HG03439 (cell line): ENCODE measurements around the gene BRPF3.
"Not testable (repeated sequence)": the region's sequence is repeated elsewhere in the genome, so short reads cannot be mapped to it uniquely, and the experiment has no call there.

Experiments used
- ATAC-seq: cut with Tn5 transposase; IDR thresholded peaks from one replicate; pipeline ENCODE4 v1.9.1; 2021; ENCODE audit warnings: mild to moderate bottlenecking, moderate library complexity; ENCODE audit not compliant: unreplicated experiment

BRPF3 gene

GRCh38 chr6:36200154-36200891 lies 3.8 kb downstream of the BRPF3 start:
- ATAC-seq = no peak

GRCh38 chr6:36200998-36201596 lies 4.6 kb downstream of the BRPF3 start:
- no peak for ATAC-seq

GRCh38 chr6:36201612-36202011 lies 5.1 kb downstream of the BRPF3 start:
- ATAC-seq = no peak

GRCh38 chr6:36202101-36202500 lies 5.6 kb downstream of the BRPF3 start:
- no peak for ATAC-seq

DNA sequence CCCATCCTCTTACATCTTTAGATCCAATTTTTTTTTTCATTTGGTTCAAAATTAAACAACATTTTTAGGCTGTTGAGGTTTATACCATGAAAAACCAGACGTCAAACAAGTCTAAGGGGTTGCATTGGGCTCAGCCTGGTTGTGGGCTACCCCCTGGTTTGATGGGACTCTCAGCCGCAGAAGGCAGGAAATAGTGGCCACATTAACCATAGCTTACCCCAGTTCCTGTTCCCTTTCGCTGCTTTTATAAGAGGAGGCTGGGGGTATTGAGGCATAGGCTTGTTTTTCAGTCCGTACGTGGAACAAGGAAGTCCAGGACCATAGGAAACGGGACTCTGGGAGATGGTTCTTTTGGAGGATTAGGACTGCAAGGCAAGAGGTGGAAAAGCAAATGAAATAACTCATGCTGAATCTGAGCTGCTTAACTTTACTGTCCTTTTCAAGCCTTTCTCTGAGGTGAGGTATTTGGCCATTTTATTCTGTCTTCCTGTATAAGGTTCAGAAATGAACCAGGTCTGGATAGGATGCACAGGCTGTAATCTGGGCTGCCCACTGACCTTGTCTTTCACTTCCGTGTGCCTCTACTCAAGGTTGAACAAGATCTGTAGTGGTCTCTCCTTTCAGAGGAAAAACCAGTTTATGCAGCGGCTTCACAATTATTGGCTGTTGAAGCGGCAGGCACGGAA lies 7.7 kb downstream of the BRPF3 start:
- no peak for ATAC-seq

DNA sequence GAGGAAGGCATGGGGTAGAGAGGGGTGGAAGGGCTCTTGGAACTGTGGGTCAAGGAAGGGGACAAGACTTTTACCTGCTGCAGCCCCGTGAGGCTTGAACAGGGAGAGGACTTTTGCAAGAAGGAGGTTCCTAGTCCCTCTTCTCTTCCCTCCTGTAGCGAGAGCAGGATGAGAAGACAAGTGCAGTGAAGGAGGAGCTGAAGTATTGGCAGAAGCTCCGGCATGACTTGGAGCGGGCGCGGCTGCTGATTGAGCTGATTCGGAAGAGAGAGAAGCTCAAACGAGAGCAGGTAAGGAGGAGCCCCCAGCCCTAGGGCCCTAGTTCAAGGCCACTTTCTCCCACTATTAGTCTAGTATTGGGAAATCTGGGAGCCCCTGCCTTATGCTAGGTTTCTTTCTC lies 10.6 kb downstream of the BRPF3 start:
- no peak for ATAC-seq

GRCh38 chr6:36209606-36210005 lies 13.1 kb downstream of the BRPF3 start:
- no peak for ATAC-seq

GRCh38 chr6:36210182-36210581 lies 13.6 kb downstream of the BRPF3 start:
- ATAC-seq = no peak

DNA sequence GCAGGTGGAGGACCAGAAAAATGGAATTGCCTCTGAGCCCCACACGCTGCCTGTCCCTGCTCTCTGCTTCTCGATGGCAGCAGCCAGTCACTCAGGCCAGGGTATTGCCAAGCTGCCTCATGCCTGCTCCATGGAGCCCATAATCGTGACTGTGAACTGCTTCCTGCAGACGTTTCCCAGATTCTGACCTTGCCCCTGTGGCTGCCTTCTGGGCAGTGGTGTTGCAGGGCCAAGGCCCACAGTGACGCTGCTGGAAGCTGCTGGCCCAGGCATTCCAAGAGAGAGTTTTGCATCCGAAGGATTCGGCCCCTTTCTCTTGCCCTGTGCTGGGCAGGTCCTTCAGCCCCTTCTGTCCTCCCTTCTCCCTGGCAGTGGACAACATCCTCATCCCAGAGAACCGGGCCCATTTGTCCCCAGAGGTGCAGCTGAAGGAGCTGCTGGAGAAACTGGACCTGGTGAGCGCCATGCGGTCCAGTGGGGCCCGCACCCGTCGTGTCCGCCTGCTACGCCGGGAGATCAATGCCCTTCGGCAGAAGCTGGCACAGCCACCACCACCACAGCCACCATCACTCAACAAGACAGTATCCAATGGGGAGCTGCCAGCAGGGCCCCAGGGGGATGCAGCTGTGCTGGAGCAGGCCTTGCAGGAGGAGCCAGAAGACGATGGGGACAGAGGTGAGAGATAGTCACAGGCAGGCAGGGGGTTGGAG lies 14.5 kb downstream of the BRPF3 start:
- no peak for ATAC-seq

DNA sequence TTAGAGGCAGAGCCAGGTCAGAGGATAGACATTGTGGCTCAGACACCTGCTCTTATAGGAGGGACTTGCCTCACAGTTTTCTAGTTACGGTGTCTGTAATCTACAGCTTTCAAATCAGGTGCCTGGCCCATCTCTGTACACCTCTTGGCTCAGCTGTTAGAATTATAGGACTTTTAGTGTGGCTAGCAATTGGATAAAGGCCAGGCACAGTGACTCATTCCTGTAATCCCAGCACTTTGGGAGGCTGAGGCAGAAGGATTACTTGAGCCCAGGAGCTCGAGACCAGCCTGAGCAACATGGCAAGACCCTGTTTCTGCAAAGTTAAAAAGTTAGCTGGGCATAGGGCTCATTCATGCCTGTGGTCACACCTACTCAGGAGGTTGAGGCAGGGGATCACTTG lies 20.0 kb downstream of the BRPF3 start:
- ATAC-seq = no peak

DNA sequence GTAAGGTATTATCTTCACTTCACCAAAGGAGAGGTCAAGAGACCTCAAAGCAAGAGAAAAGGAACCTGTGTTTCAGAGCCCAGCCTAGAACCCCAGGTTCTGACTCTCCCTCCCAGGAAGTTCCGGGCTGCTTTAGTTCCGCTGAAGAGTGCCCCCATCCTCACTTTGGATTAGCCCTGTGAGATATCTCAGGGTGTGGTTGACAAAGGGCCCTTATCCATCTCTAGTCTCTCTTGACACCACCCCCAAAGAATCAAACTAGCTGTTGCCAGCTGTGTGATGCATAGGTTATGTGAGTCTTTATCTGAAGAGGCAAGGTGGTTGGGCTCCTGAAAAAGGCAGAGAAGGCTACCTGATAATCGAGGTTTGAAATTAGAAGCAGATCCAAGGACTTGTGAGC lies 20.6 kb downstream of the BRPF3 start:
- ATAC-seq = no peak

GRCh38 chr6:36217946-36218345 lies 21.4 kb downstream of the BRPF3 start:
- ATAC-seq = no peak

DNA sequence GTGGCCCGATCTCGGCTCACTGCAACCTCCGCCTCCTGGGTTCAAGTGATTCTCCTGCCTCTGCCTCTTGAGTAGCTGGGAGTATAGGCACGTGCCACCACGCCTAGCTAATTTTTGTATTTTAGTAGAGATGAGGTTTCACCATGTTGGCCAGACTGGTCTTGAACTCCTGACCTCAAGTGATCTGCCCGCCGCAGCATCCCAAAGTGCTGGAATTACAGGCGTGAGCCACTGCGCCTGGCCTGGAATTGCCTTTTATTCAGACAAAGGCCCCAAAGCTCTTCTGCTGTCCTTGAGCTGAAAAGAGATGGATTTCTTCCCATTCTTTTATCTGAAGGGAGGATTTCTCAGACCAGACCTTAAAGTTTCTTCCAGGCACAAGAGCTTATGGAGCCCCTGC lies 22.0 kb downstream of the BRPF3 start:
- ATAC-seq = not testable (repeated sequence)

DNA sequence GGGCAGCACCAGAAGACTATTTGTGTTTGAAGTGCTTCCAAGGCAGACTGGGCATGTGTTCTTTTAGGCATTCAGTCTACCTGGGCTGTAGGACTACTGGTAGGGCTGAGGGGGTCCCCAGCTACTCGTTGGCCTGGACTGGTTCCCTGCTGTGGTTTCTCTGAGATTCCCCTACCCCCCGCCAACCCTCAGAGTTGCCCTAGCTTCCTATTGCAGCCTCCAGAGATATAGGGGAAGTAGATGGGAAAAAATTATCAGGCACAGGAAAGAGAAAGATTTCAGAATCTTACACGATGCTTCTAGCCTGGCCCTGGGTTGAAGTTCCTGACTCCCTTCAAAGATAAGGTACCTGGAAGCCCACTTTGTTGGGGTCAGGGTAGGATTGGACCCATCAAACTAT lies 22.5 kb downstream of the BRPF3 start:
- ATAC-seq = no peak

- ATAC-seq = no peak
Measured at GRCh38 chr6:36220226-36220625, 23.7 kb downstream of the BRPF3 start.

DNA sequence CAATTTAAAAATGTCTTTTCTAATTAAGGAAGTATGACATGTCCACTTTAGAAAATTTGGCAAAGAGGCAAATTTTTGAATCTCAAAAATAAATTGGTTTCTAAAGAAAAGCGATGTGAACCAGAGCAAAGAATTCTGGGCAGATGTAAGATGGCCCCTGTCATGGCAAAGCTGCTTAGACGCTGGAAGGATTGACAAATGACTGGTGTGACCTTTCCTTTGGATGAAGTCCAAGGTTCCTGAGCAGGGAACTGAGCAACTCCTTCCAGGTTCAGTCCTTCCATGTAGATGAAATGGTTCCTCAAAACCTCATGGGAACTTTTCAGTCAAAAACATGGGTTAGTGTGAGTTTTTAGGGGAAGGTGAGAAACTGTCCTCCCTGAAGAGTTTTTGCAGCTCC lies 25.1 kb downstream of the BRPF3 start:
- no peak for ATAC-seq

DNA sequence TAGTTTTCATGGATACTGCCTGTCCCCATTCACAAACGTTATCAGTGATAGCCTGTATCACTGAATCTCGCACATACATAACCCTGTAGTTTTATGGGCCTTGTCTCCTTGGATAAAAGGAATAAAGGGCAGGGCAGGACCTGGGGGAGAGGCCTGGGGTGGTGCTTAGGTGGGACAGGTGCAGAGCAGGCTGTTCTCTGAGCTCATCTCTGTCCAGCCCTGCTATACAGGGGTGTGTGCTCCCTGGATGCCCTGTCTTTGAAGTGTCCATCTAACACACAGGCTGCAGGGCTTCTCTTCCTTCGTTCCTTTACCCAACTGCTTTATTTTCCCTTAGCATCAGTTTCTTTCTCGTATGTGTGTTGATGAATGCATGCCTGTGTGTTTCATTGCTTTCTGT lies 26.4 kb downstream of the BRPF3 start:
- no peak for ATAC-seq

- no peak for ATAC-seq
Measured at GRCh38 chr6:36223706-36224105, 27.2 kb downstream of the BRPF3 start.

DNA sequence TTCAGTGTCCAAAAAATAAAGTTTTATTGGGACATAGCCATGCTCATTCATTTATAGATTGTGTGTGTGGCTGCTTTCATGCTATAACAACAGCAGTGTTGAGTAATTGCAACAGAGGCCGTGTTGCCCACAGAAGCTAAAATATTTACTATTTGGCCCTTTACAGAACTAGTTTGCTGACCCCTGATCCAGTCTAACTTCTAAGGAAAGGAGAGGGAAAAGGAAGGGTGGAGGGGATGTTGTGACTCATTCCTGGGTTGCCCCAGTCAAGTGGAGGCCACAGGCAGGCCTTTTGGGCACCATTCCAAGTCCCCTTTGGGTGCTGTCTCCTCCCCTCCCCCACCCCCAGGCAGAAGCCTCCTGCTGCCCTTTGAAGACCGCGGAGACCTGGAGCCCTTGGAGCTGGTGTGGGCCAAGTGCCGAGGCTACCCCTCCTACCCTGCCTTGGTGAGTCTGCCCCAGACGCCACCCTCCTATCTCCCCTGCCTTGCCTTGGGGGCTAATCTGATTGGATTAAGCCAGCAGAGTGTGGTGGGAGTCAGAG lies 28.4 kb downstream of the BRPF3 start:
- ATAC-seq = no peak

- no peak for ATAC-seq
Measured at GRCh38 chr6:36226438-36227047, 30.0 kb downstream of the BRPF3 start.
